ENCODE data around the gene HMCN2.

DNA sequence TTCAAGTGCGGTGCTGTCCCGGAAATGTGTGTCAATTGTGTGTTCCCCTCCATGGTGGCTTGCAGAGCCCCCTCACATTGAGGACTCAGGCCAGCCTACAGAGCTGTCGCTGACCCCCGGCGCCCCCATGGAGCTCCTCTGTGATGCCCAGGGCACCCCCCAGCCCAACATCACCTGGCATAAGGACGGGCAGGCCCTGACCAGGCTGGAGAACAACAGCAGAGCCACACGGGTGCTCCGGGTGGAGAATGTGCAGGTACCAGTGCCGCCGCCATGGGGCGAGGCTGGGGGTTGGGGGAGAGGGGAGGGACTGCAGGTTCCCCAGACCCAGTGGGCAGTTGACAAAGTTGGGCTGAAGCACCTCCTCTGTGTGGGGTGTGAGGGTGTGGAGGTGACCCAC, 128.8 kb downstream of the HMCN2 start:
- TF ChIP-seq, protein P1, sequence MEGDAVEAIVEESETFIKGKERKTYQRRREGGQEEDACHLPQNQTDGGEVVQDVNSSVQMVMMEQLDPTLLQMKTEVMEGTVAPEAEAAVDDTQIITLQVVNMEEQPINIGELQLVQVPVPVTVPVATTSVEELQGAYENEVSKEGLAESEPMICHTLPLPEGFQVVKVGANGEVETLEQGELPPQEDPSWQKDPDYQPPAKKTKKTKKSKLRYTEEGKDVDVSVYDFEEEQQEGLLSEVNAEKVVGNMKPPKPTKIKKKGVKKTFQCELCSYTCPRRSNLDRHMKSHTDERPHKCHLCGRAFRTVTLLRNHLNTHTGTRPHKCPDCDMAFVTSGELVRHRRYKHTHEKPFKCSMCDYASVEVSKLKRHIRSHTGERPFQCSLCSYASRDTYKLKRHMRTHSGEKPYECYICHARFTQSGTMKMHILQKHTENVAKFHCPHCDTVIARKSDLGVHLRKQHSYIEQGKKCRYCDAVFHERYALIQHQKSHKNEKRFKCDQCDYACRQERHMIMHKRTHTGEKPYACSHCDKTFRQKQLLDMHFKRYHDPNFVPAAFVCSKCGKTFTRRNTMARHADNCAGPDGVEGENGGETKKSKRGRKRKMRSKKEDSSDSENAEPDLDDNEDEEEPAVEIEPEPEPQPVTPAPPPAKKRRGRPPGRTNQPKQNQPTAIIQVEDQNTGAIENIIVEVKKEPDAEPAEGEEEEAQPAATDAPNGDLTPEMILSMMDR (IDR thresholded peaks at IDR 0.05) = no peak
- no peak for TF ChIP-seq ZFX (IDR thresholded peaks at IDR 0.05; ENCODE audit: borderline replicate concordance)

All from 22Rv1 (cell line).